H1 (cell line): ENCODE measurements around the gene AGAP3. TPM values are rescaled to one million over a fixed set of nuclear protein-coding genes. Genes with fewer than 3 reads are reported as not detected.
A peak's percentile ranks its signal among the peaks of the same experiment; 100 is the strongest.

Experiments used
- CTCF ChIA-PET: fragments of 300-600 bp; sonication (Branson Sonifier 250); formaldehyde crosslinking; loops from one replicate; lab custom pipeline; 2021; ENCODE audit not compliant: partially characterized antibody; lab: Charles Lee
- POLR2A ChIA-PET: fragments of 300-600 bp; sonication (Branson Sonifier 250); formaldehyde crosslinking; loops from one replicate; lab custom pipeline; 2021; ENCODE audit warnings: inconsistent platforms; ENCODE audit not compliant: partially characterized antibody; lab: Charles Lee
- DNase-seq, 2 experiments: peaks; one replicate each; pipeline versions ENCODE4 v3.0.0 to v3.0.0-alpha.2; 2010 to 2022; ENCODE audit warnings: low spot score in 2 of 2, low read depth in 1 of 2, mixed read lengths in 1 of 2
- FAIRE-seq: peaks from 2 replicates; lab custom pipeline; 2011; peaks lifted over from hg19 to GRCh38; lab: Jason Lieb, UNC
- H2AFZ ChIP-seq: 2 replicates; pipeline ENCODE4 v1.8.1; 2012; ENCODE audit warnings: low read length, inconsistent platforms
- H2AK5ac ChIP-seq: 2 replicates; pipeline ENCODE4 v1.6.1; 2013; ENCODE audit warnings: low read depth, low read length
- H2BK120ac ChIP-seq: replicated peaks from 2 replicates; pipeline ENCODE3; 2013; ENCODE audit warnings: low read depth, low read length, inconsistent platforms
- H2BK12ac ChIP-seq: 2 replicates; pipeline ENCODE4 v1.6.1; 2013; ENCODE audit warnings: low read depth, low read length
- H2BK15ac ChIP-seq: 2 replicates; pipeline ENCODE4 v1.6.1; 2013; ENCODE audit warnings: low read length
- H2BK20ac ChIP-seq: 2 replicates; pipeline ENCODE4 v1.6.1; 2013; ENCODE audit warnings: low read length
- H2BK5ac ChIP-seq: 2 replicates; pipeline ENCODE4 v1.6.1; 2013; ENCODE audit warnings: low read depth, low read length
- H3K14ac ChIP-seq: 2 replicates; pipeline ENCODE4 v1.6.1; 2013; ENCODE audit warnings: inconsistent platforms; ENCODE audit not compliant: insufficient read length
- H3K18ac ChIP-seq: 2 replicates; pipeline ENCODE4 v1.6.1; 2013; ENCODE audit warnings: low read length; ENCODE audit errors: extremely low read depth
- H3K23ac ChIP-seq: 2 replicates; pipeline ENCODE4 v1.6.1; 2013; ENCODE audit warnings: inconsistent platforms; ENCODE audit not compliant: insufficient read length
- H3K23me2 ChIP-seq: 2 replicates; pipeline ENCODE4 v1.6.1; 2013; ENCODE audit warnings: low read depth, low read length
- H3K27ac ChIP-seq: 2 replicates; pipeline ENCODE4 v1.6.1; 2011; ENCODE audit warnings: low read depth, low read length, inconsistent platforms
- H3K27me3 ChIP-seq, 4 experiments: replicated peaks in 1 of 4; 1 replicate in 1 of 4; 2 replicates in 3 of 4; pipeline versions ENCODE4 v1.6.1 to v1.8.1; 2011 to 2013; ENCODE audit warnings: low read length in 3 of 4, mild to moderate bottlenecking in 3 of 4, inconsistent platforms in 2 of 4, mixed read lengths in 2 of 4, moderate library complexity in 1 of 4; ENCODE audit not compliant: control insufficient read depth in 3 of 4, insufficient read depth in 3 of 4; ENCODE audit errors: extremely low read depth in 1 of 4
- H3K36me3 ChIP-seq, 4 experiments: 2 replicates each; pipeline versions ENCODE4 v1.6.1 to v1.8.1; 2011 to 2013; ENCODE audit warnings: mild to moderate bottlenecking in 4 of 4, low read length in 3 of 4, moderate library complexity in 2 of 4, control low read depth in 1 of 4, inconsistent platforms in 1 of 4; ENCODE audit not compliant: insufficient read depth in 4 of 4, control insufficient read depth in 2 of 4
- H3K4ac ChIP-seq: replicated peaks from 2 replicates; pipeline ENCODE3; 2013; ENCODE audit warnings: low read length, low read depth, mixed read lengths, inconsistent platforms; ENCODE audit not compliant: insufficient read length
- H3K4me1 ChIP-seq, 4 experiments: replicated peaks in 1 of 4; 1 replicate in 1 of 4; 2 replicates in 3 of 4; pipeline versions ENCODE4 v1.6.1 to v1.8.1; 2011 to 2013; ENCODE audit warnings: low read length in 3 of 4, inconsistent platforms in 2 of 4, mixed read lengths in 1 of 4; ENCODE audit not compliant: insufficient read depth in 4 of 4, control insufficient read depth in 3 of 4
- H3K4me2 ChIP-seq, 2 experiments: 2 replicates each; pipeline versions ENCODE4 v1.6.1 to v1.8.1; 2011 to 2013; ENCODE audit warnings: low read depth in 2 of 2, low read length in 2 of 2, control low read depth in 1 of 2, inconsistent platforms in 1 of 2, mild to moderate bottlenecking in 1 of 2; ENCODE audit not compliant: insufficient read depth in 1 of 2
- H3K4me3 ChIP-seq, 4 experiments: fragments of 200-600, 300-600 bp in 1 of 4; sonication (generic), shearing (Covaris generic), sonication (Bioruptor Twin) in 1 of 4; 2 replicates each; pipeline versions ENCODE4 v1.5.1 to v1.8.1; 2011 to 2016; ENCODE audit warnings: low read length in 4 of 4, low read depth in 3 of 4, control low read depth in 2 of 4, inconsistent platforms in 2 of 4, mild to moderate bottlenecking in 2 of 4, mixed read lengths in 1 of 4, moderate library complexity in 1 of 4; ENCODE audit not compliant: insufficient read depth in 2 of 4; ENCODE audit errors: extremely low read depth in 1 of 4
- H3K56ac ChIP-seq: replicated peaks from 2 replicates; pipeline ENCODE3; 2013; ENCODE audit warnings: low read depth, mild to moderate bottlenecking, mixed read lengths, low read length, inconsistent platforms; ENCODE audit not compliant: insufficient read length
- H3K79me1 ChIP-seq: 2 replicates; pipeline ENCODE4 v1.6.1; 2013; ENCODE audit warnings: low read depth, low read length, control low read depth
- H3K79me2 ChIP-seq, 2 experiments: 2 replicates each; pipeline versions ENCODE4 v1.6.1 to v1.8.1; 2012 to 2013; ENCODE audit warnings: low read length in 2 of 2, mild to moderate bottlenecking in 2 of 2, inconsistent platforms in 1 of 2; ENCODE audit not compliant: insufficient read depth in 2 of 2, control insufficient read depth in 1 of 2
- H3K9ac ChIP-seq, 4 experiments: replicated peaks in 1 of 4; 1 replicate in 1 of 4; 2 replicates in 3 of 4; pipeline versions ENCODE4 v1.6.1 to v1.8.1; 2011 to 2013; ENCODE audit warnings: low read depth in 3 of 4, low read length in 3 of 4, control low read depth in 2 of 4, mild to moderate bottlenecking in 2 of 4, moderate library complexity in 2 of 4, inconsistent platforms in 1 of 4; ENCODE audit errors: extremely low read depth in 1 of 4
- H3K9me3 ChIP-seq, 2 experiments: 2 replicates each; pipeline versions ENCODE4 v1.6.1 to v1.8.1; 2012 to 2013; ENCODE audit warnings: mild to moderate bottlenecking in 2 of 2, moderate library complexity in 2 of 2, control low read depth in 1 of 2, inconsistent platforms in 1 of 2, low read depth in 1 of 2, low read length in 1 of 2, mixed read lengths in 1 of 2; ENCODE audit not compliant: insufficient read depth in 2 of 2
- H4K20me1 ChIP-seq, 2 experiments: replicated peaks in 1 of 2; 2 replicates each; pipeline versions ENCODE3 to v1.8.1; 2011 to 2013; ENCODE audit warnings: inconsistent platforms in 2 of 2, low read length in 2 of 2, mild to moderate bottlenecking in 1 of 2; ENCODE audit not compliant: insufficient read depth in 2 of 2, control insufficient read depth in 1 of 2
- H4K5ac ChIP-seq: 2 replicates; pipeline ENCODE4 v1.6.1; 2013; ENCODE audit warnings: low read length, low read depth, mixed read lengths, inconsistent platforms; ENCODE audit not compliant: insufficient read length
- H4K8ac ChIP-seq: 2 replicates; pipeline ENCODE4 v1.8.0; 2013; ENCODE audit warnings: mild to moderate bottlenecking, moderate library complexity, low read length, inconsistent platforms; ENCODE audit not compliant: insufficient read depth; ENCODE audit errors: extremely low read depth
- H4K91ac ChIP-seq: replicated peaks from 2 replicates; pipeline ENCODE3; 2013; ENCODE audit warnings: low read length, mixed read lengths, inconsistent platforms; ENCODE audit not compliant: insufficient read length
- JUN ChIP-seq: IDR thresholded peaks from 2 replicates; pipeline ENCODE4 v1.6.1; 2011; ENCODE audit warnings: low read depth, mild to moderate bottlenecking, improper control_type of control experiment, low read length
- POLR2A ChIP-seq, 2 experiments: IDR thresholded peaks; 1 replicate in 1 of 2; 2 replicates in 1 of 2; pipeline ENCODE4 v1.6.1; 2011; ENCODE audit warnings: low read depth in 2 of 2, low read length in 2 of 2, mild to moderate bottlenecking in 2 of 2; ENCODE audit errors: control extremely low read depth in 1 of 2
- WGBS, 2 experiments: shearing (Covaris generic) in 1 of 2; methylation state at CpG; one replicate each; pipeline versions ENCODE4 v1.1.6 to v1.1.7; 2013 to 2015; ENCODE audit warnings: low lambda C conversion rate in 2 of 2, mixed read lengths in 2 of 2, inconsistent platforms in 1 of 2, low coverage in 1 of 2, missing lambda C conversion rate in 1 of 2; ENCODE audit not compliant: insufficient replicate concordance in 2 of 2, insufficient coverage in 1 of 2, insufficient read length in 1 of 2; ENCODE audit errors: extremely low coverage in 1 of 2, missing lambda C conversion rate in 1 of 2; 5-methylcytosine and 5-hydroxymethylcytosine counted together
- polyA plus RNA-seq, 7 experiments: library from polyadenylated mRNA; depleted of rRNA in 3 of 7; stranded (reverse) in 5 of 7; unstranded in 2 of 7; fragments of >200 nt in 5 of 7; fragments of 200-250 nt in 2 of 7; gene quantifications; 1 replicate in 5 of 7; 2 replicates in 1 of 7; 4 replicates in 1 of 7; pipeline versions ENCODE4 v1.2.1 to v1.2.3, GENCODE V29; 2011 to 2013; ENCODE audit warnings: missing spikeins in 2 of 7, mixed read lengths in 2 of 7
- total RNA-seq: library from RNA; stranded (reverse); fragmentation: NEBNext Ultra II Directional; extraction: Animal tissue kit (Norgen Biotek cat#: 25700); gene quantifications from 2 replicates; pipeline ENCODE4 v1.2.1, GENCODE V29; 2021

Gene AGAP3
- total and polyA plus RNA-seq, 2 of the 8 experiments (the other 6 are each of a cell fraction or from before 2014, with no cell fraction given), result 66.4 to 120 TPM

DNA sequence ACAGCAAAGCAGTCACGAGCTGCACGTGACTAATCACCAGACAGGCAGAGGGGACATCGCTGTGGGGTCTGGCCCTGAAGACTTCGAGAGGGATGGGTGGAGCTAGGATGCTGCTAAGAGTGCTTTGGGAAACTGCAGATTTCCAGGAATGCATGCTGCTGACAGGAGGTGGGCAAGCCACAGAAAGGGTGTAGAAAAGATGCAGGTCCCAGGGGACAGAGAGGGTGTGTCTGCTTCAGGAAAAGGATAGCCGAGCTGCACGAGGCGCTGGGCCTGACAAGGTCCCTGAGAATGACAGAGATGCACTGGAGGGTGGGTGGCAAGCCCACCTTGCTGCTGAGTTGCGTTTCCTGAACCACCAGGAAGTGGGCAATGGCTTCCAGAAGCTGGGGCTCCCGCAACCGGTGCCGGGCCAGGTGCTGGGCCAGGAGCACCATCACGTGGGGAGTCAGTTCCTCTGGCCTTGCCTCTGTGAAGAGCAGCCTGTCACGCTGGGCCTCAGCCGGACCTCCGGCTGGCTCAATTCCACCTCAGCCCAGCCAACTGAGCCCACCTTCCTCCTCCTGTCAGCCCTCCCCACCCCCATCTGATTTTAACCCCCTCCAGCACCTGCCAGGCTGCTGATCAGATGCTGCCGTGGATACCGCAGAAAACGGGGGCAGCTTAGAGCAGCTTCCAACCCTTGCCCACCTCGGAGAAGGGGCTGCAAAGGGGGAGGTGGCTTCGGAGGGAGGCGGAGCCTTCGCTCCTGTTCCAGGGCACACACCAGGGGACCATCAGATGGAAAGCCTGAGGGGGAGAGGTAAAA lies 7.8 kb upstream of the AGAP3 start:
- TF ChIP-seq JUN (no peak), POLR2A (IDR thresholded peaks at IDR 0.05; ENCODE audit: control extremely low read depth in 1 of 2, low read depth in 2 of 2, low read length in 2 of 2) (0 out of 3 replicates have a peak, but pooled peaks of 1 of the 2 experiments have one; percentile 24)
- 71% methylated on average over 22 of the region's 22 CpGs; no CpG with 5 or more reads in 1 of the 2 experiments for WGBS, 2 experiments
- no peaks in the 10 kb centered on the region for H3K9me3 ChIP-seq
- peak overlapping the region; percentile 39 to 95 for H3K4me2 ChIP-seq
- no peak overlapping the region for H4K5ac ChIP-seq
- POLR2A ChIA-PET, result interaction anchor here (0.5 to 4.9 kb wide), 15 partner anchors 11 to 98 kb away, joined by 3 to 77 read pairs (median 3); no protein-coding TSS in a partner anchor
- no peak overlapping the region for H4K91ac ChIP-seq
- no peak overlapping the region for H4K8ac ChIP-seq
- H3K4ac ChIP-seq, result no peak overlapping the region
- H2AK5ac ChIP-seq, result no peak overlapping the region
- peaks cover 10 to 28% (median 26%) of the 10 kb centered on the region in 4 experiments for H3K36me3 ChIP-seq
- H3K79me1 ChIP-seq, result peaks cover 12% of the 10 kb centered on the region
- no peak overlapping the region for H3K27ac ChIP-seq
- no peaks in the 10 kb centered on the region for H3K27me3 ChIP-seq
- H2BK120ac ChIP-seq, result no peak overlapping the region
- DNase-seq (no peak), FAIRE-seq (no peak)
- H2BK12ac ChIP-seq, result no peak overlapping the region
- H3K9ac ChIP-seq, result no peak overlapping the region
- H2AFZ ChIP-seq, result no peak overlapping the region
- no peak overlapping the region for H2BK5ac ChIP-seq
- H3K79me2 ChIP-seq, result peaks cover 0 to 10% of the 10 kb centered on the region in 2 experiments; a peak in 1 of 4 replicates
- H3K4me1 ChIP-seq, result peaks cover 0 to 35% (median 24%) of the 10 kb centered on the region in 4 experiments; a peak in 6 of 7 replicates
- CTCF ChIA-PET, result interaction anchor here (0.9 to 6.0 kb wide), 8 partner anchors 11 to 61 kb away, joined by 3 to 81 read pairs (median 16); no protein-coding TSS in a partner anchor
- no peak overlapping the region for H3K23ac ChIP-seq
- no peak overlapping the region for H2BK20ac ChIP-seq
- no peak overlapping the region for H3K4me3 ChIP-seq
- peaks cover 20 to 26% of the 10 kb centered on the region in 2 experiments for H4K20me1 ChIP-seq
- peaks cover 18% of the 10 kb centered on the region for H3K23me2 ChIP-seq
- no peak overlapping the region for H3K56ac ChIP-seq
- H2BK15ac ChIP-seq, result 0 out of 2 replicates have a peak overlapping the region, but pooled peaks have one; percentile 61
- no peak overlapping the region for H3K14ac ChIP-seq
- no peak overlapping the region for H3K18ac ChIP-seq
